Retinal pigment epithelial cell (primary cell): ENCODE data around the gene TBC1D21.

Experiments
- DNase-seq: peaks from one replicate; pipeline ENCODE4 v3.0.0-alpha.2; 2010; ENCODE audit warnings: low read depth
- H3K4me3 ChIP-seq: 2 replicates; pipeline ENCODE4 v1.5.1; 2011; ENCODE audit warnings: mild to moderate bottlenecking, low read length, control low read depth, moderate library complexity
- TF ChIP-seq, protein P1 (sequence below): conservative IDR thresholded peaks from 2 replicates; pipeline ENCODE4 v1.5.1; 2011; ENCODE audit warnings: low read depth, low read length, control low read depth, inconsistent platforms

Gene TBC1D21

GRCh38 chr15:73922186-73923151, 49.1 kb downstream of the TBC1D21 start:
- TF ChIP-seq, protein P1, sequence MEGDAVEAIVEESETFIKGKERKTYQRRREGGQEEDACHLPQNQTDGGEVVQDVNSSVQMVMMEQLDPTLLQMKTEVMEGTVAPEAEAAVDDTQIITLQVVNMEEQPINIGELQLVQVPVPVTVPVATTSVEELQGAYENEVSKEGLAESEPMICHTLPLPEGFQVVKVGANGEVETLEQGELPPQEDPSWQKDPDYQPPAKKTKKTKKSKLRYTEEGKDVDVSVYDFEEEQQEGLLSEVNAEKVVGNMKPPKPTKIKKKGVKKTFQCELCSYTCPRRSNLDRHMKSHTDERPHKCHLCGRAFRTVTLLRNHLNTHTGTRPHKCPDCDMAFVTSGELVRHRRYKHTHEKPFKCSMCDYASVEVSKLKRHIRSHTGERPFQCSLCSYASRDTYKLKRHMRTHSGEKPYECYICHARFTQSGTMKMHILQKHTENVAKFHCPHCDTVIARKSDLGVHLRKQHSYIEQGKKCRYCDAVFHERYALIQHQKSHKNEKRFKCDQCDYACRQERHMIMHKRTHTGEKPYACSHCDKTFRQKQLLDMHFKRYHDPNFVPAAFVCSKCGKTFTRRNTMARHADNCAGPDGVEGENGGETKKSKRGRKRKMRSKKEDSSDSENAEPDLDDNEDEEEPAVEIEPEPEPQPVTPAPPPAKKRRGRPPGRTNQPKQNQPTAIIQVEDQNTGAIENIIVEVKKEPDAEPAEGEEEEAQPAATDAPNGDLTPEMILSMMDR, result no peak
- DNase-seq, result no peak
- H3K4me3 ChIP-seq, result peak overlapping the region; percentile 11

GRCh38 chr15:73923156-73923487, 49.8 kb downstream of the TBC1D21 start:
- TF ChIP-seq, protein P1, result no peak
- no peak overlapping the region for H3K4me3 ChIP-seq
- no peak for DNase-seq

DNA sequence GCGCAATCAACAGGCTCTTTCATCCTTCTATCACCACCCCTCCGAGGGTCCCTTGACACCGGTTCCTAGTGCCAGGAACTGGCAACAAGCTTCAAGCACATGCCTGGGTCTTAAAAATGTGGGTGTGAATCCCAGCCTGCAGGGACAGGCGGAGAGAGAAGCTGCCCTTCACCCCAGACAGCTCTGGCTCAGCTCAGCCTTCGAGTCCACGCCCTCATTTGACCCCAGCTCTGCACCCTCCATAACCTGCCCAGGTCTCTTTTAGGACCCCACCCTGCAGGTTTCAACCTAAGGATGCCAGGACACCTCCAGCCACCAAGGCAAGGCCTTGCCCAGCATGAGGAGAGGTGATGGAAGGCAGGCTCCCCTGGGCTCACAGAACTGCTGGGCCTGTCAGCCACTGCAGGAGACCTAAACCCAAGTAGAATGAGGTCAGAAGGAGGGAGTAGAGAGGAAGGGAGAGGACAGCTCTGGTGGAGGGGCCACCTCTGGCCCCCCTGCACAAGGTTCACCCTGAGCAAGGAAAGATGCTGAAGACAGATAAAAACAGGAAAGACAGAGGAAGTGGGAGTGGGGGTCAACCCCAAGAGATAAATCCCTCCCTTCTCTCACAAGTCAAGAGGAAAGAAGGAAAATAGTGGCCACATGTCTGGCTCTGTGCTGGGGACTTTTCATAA, 50.3 kb downstream of the TBC1D21 start:
- TF ChIP-seq, protein P1, result no peak
- DNase-seq, result peak; percentile 75
- no peak overlapping the region for H3K4me3 ChIP-seq

GRCh38 chr15:73924171-73924921, 51.0 kb downstream of the TBC1D21 start:
- DNase-seq, result no peak

GRCh38 chr15:73925848-73926218, 52.5 kb downstream of the TBC1D21 start:
- TF ChIP-seq, protein P1, result no peak
- DNase-seq, result no peak
- peak overlapping the region; percentile 83 for H3K4me3 ChIP-seq

More at GRCh38 chr15:73924171-73924921, 51.0 kb downstream of the TBC1D21 start:
- H3K4me3 ChIP-seq, result peak overlapping the region; percentile 10
- TF ChIP-seq, protein P1, result no peak

DNA sequence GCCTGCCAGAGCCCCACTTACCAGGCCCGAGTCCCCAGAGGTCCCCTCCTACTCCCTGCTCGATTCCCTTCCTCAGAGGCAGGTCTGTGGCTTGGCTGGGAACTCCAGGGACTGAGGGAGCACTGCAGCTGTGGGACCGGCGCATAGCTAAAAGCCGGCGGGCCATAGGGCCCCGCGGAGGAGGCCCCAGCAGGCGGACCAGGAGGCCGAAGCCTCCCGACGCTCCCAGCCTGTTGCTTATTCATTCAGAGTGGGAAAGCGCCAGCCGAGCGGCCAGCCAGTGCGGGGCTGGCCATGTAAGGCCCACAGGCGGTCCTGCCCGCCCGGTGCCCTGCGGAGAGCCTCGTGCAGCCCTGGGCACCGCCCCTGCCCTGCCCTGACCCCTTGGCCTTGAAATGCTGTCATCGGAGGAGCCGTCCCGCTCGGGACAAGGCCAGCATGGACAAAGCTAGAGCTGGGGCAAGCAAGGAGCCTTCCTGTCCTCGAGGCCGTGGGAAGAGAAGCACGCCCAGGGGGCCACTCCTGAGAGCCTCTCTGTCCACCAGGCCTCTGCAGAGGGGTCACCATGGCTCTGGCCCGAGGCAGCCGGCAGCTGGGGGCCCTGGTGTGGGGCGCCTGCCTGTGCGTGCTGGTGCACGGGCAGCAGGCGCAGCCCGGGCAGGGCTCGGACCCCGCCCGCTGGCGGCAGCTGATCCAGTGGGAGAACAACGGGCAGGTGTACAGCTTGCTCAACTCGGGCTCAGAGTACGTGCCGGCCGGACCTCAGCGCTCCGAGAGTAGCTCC, 53.0 kb downstream of the TBC1D21 start, which contains the start of gene LOXL1:
Gene LOXL1, plus strand, starts transcription at position 244 of the 784 bp plus-strand sequence. Its CDS starts 322 bp downstream, at position 566.
- TF ChIP-seq, protein P1, result no peak
- DNase-seq, result no peak
- H3K4me3 ChIP-seq, result peak within 1 kb of the TSS; percentile 83
